HCEC 1CT (cell line): ENCODE measurements around the gene KCNIP1.

ENCODE experiments used
- DNase-seq: peaks from one replicate; pipeline ENCODE4 v3.0.0-alpha.2; 2017

KCNIP1 gene

GRCh38 chr5:170483701-170484458, 19.9 kb upstream of the KCNIP1 start:
- DNase-seq: no peak

GRCh38 chr5:170484459-170484831, 19.4 kb upstream of the KCNIP1 start:
- DNase-seq: no peak

- DNase-seq: no peak
Observed at GRCh38 chr5:170484847-170485615, 18.8 kb upstream of the KCNIP1 start.

- no peak for DNase-seq
Observed at GRCh38 chr5:170485616-170485911, 18.3 kb upstream of the KCNIP1 start.

GRCh38 chr5:170486371-170486770, 17.4 kb upstream of the KCNIP1 start:
- no peak for DNase-seq

- no peak for DNase-seq
Observed at GRCh38 chr5:170488570-170488969, 15.2 kb upstream of the KCNIP1 start.

GRCh38 chr5:170489199-170489598, 14.6 kb upstream of the KCNIP1 start:
- no peak for DNase-seq

GRCh38 chr5:170490381-170490780, 13.4 kb upstream of the KCNIP1 start:
- DNase-seq: no peak

GRCh38 chr5:170491479-170491878, 12.3 kb upstream of the KCNIP1 start:
- peak; percentile 78 for DNase-seq

GRCh38 chr5:170493028-170493820, 10.6 kb upstream of the KCNIP1 start:
- no peak for DNase-seq

GRCh38 chr5:170494041-170494440, 9.8 kb upstream of the KCNIP1 start:
- DNase-seq: no peak

- no peak for DNase-seq
Observed at GRCh38 chr5:170495825-170496661, 7.8 kb upstream of the KCNIP1 start.

- DNase-seq: no peak
Observed at GRCh38 chr5:170496662-170497028, 7.2 kb upstream of the KCNIP1 start.

GRCh38 chr5:170497311-170498038, 6.3 kb upstream of the KCNIP1 start:
- DNase-seq: no peak

- DNase-seq: no peak
Observed at GRCh38 chr5:170498811-170499351, 4.9 kb upstream of the KCNIP1 start.

- DNase-seq: no peak
Observed at GRCh38 chr5:170499621-170500020, 4.2 kb upstream of the KCNIP1 start.

GRCh38 chr5:170501361-170501760, 2.5 kb upstream of the KCNIP1 start:
- no peak for DNase-seq

GRCh38 chr5:170501931-170502330, 1.9 kb upstream of the KCNIP1 start:
- no peak for DNase-seq

- no peak for DNase-seq
Observed at GRCh38 chr5:170504616-170505266, 921 bp downstream of the KCNIP1 start.

- no peak for DNase-seq
Observed at GRCh38 chr5:170508036-170508435, 4.2 kb downstream of the KCNIP1 start.

- DNase-seq: no peak
Observed at GRCh38 chr5:170508660-170509347, 5.0 kb downstream of the KCNIP1 start.
